GM18519 (cell line): ENCODE measurements around the gene SMG1.
"Not testable (repeated sequence)": the region's sequence is repeated elsewhere in the genome, so short reads cannot be mapped to it uniquely, and the experiment has no call there.

Experiments
- ATAC-seq: cut with Tn5 transposase; IDR thresholded peaks from one replicate; pipeline ENCODE4 v1.9.1; 2021; ENCODE audit warnings: mild to moderate bottlenecking, moderate library complexity; ENCODE audit not compliant: unreplicated experiment, low FRiP score

SMG1 gene

DNA sequence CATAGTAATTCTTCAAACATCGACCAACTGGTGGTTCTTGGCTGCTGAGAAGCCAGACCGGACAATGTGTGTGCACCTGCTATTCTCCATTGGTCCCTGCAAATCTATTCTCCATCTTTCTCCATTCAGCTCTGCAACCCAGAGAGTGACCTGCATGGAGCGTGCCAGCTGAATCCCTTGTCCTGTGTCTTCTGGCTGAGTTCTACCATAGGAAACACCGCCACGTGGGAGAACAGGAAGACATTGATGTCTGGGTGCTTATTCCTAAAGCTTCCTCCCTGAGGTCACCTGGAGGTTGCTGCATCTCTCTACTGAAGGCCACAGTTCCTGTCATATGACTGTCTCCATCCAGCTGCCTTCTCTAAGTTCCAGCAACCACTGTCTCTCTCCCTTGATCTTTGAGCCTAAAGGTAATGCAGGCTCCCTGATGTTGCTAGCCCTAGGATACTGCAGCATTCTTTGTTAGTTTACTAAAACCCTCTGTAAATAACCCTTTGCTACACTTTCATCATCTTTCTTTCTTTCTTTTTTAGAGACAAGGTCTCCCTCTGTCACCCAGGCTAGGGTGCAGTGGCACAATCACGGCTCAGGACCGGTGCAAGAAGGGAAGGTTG is 10.6 kb upstream of the SMG1 start:
- ATAC-seq = no peak

DNA sequence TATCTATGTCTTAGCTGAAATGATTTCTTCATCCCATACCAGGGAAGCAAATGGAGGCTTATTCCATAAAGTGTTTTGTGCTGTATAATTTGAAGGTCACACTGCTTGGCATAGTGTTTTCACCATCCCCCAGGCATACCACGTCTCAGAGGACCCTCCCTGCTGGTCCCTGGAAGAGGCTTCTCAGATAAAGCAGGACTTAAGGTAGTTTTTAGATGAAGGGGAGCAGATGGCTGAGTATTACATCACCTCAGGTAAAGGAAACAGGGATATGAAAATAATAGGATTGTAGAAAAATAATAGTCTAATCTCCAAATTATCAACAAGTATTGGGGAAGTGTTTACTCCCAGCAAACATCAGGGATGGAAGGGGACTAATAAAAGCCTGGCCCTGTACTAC is 7.3 kb upstream of the SMG1 start:
- no peak for ATAC-seq

DNA sequence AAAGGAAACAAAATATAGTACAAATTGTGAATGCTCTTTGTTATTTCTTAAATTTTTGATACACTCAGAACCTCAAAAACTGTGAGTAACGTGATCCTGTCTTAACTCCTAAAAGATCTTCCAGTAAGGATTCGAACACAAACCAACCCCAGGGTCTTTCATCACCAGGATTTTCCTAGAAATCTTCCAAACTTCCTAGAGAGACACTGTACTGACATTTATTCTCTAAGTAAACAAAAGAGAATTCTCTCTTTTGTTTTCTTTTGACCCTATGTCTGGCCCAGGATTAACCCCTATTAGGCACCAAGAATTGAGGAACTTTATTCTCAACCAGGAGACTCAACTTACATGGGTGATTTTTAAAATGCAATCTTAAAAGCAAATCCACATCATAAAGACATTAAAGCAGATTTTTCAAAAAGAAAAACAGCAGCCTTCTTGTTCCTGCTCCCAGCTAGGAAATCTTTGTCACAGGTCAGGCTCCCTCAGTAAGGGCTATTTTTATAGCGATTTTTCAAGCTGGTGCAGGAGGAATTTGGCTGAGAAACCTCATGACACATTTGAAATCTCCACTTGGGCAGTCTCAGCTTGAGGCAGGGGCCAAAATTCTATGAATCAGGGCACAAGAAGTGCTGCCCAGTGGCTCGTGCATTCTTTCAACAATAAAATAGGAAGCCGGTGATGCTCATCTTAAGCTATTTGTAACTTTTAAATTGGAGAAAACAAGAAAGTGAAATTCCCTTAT is 6.2 kb upstream of the SMG1 start:
- ATAC-seq = no peak

DNA sequence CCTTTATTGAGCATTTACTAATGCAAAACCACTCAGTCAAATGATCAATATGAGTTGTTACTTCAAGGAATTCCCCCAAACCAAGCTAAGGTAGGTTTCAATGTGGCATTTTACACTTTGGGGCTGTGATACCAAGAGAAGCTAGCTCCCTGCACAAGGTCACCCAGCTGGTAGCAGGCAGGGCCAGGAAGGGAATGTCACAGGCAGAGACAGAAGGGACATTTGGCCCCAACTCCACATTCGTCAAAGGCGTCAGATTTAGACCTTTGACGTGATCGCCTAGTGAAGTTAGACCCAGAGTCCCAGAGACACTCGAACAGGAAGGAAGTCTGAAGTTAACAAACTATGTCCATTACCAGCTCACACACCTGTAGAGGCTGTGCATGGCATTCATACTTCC is 5.5 kb upstream of the SMG1 start:
- no peak for ATAC-seq

DNA sequence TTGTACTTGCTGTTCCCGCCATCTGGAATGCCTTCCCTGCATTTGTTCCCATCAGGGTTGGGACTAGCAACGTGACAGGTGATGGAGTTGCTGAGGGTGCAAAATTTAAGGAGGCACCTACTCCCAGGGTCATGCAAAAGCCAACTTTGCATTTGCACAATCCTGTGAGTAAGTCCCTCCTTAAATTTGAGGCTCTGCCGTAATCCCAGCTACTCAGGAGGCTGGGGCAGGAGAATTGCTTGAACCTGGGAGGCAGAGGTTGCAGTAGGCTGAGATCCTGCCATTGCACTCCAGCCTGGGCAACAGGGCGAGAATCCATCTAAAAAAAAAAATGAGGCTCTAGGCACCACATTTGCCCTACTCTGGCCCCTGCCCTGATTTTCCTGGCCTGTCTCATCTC is 3.9 kb upstream of the SMG1 start:
- not testable (repeated sequence) for ATAC-seq

DNA sequence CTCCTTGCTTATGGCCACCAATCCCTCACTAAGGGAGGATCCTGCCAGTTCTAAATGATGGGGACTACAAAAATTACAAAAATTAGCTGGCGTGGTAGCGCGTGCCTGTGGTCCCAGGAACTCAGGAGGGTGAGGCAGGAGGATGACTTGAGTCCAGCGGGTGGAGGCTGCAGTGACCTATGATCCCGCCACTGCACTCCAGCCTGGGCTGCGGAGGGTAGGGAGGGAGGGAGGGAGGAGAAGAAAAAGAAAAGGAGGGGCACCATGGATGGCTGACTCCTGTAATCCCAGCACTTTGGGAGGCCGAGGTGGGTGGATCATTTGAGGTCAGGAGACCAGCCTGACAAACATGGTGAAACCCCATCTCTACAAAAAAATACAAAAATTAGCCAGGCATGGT is 1.9 kb upstream of the SMG1 start:
- not testable (repeated sequence) for ATAC-seq

DNA sequence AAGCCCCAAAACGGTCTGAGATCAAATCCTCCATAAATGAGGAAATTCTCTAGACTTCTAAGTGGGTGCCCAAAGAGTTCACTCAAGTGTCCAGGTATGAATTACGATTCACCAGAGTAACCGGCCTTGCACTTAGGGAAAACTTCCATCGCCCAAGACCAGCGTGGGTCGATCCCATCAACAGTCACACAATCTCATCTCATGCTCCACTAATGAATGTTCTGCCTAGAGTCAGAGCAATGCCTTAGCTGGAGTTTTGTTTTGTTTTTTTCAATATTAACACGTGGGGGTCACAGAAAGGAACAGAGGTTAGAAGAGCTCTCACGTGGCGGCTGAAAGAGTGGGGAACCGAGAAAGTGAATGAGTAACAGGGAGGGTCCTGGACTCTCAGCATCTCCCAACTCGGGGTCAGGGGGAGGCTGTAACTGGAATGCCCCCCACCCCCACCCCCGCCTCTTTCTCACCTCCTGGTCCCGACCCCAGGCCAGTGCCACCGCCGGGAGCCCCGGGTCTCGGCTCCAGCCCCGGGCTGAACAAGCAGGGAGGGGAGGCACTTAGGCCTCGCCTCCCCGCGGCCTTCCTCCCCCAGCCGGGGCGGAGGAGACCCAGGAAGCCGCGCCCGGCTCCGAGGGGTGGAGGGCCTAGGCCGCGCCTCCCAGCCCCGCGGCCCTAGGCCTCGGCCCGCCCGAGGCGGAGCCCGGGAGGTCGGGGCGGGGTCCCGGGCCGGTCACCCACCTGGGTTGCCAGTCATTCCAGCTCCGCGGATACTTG is 808 bp downstream of the SMG1 start:
- ATAC-seq = peak; percentile 22

DNA sequence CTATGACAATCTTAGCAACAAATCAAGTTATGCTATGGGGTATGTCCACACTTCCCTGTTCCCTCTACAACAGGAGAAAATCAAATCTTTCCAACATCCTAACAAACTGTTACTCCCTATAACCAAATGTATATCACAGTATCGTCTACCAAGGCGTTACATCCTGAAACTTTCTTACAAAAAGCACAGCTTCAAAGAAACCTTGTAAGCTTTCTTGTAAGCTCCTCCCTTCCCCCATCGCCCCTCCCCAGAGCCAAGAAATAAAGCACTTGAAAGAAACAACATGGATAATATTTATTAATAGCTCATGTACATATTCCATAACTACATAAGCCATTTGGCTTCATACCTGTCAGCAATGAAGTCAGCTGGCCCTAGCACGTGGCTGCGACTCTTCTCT is 2.3 kb downstream of the SMG1 start:
- not testable (repeated sequence) for ATAC-seq

DNA sequence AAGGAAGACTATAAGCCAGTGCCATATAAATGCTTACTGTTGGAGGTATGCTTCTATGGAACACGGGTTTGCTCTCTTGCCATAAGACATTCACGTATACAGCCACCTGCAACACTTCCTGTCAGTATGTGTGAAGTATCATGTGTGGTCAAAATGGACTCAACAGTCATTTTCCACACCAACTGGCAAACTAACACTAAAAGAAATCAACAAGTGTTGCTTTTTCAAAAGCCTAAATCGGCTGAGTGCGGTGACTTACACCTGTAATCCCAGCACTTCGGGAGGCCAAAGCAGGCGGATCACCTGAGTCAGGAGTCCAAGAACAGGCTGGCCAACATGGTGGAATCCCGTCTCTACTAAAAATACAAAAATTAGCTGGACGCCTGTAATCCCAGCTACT is 3.1 kb downstream of the SMG1 start:
- not testable (repeated sequence) for ATAC-seq

DNA sequence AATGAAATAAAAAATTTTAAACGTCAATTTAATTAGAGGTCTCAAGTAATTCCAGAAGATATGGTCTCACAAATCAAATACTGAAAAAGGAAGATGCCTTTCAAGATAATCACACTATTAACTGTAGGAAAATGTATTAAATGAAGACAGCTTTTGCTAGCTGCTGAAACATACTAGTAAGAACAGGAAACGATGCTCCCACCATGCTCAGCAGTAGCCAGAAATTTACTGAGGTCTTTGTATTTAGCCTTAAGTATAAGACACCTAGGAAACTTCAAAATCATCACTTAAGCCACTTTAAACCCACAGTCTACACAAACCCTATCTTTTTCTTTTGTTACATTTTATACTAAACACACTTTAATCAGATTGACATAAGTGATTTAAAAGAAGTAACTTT is 16.6 kb downstream of the SMG1 start:
- ATAC-seq = not testable (repeated sequence)

DNA sequence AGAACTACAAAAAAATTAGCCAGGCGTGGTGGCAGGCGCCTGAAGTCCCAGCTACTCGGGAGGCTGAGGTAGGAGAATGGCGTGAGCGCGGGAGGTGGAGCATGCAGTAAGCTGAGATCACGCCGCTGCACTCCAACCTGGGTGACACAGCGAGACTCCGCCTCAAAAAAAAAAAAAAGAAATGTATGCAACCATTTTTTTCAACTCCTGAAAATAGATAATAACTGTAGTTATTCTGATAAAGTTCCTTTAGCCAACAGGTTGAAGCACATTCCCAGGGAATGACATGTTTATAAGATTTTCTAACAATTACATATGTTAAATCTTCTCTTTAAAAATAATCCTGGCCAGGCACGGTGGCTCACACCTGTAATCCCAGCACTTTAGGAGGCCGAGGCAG is 17.5 kb downstream of the SMG1 start:
- ATAC-seq = not testable (repeated sequence)

DNA sequence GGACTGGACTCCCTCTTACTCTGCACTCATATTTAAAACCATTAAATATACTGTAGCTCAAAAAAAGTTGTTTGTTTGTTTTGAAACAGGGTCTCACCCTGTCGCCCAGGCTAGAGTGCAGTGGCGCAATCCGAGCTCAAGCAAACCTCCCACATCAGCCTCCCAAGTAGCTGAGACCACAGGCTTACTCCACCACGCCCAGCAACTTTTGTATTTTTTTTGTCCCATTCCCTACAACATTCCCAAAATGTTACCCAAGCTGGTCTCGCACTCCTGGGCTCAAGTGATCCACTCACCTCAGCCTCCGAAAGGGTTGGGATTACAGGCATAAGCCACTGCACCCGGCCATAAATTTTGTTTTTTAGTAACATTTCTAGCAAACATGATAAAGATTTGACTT is 23.4 kb downstream of the SMG1 start:
- not testable (repeated sequence) for ATAC-seq

DNA sequence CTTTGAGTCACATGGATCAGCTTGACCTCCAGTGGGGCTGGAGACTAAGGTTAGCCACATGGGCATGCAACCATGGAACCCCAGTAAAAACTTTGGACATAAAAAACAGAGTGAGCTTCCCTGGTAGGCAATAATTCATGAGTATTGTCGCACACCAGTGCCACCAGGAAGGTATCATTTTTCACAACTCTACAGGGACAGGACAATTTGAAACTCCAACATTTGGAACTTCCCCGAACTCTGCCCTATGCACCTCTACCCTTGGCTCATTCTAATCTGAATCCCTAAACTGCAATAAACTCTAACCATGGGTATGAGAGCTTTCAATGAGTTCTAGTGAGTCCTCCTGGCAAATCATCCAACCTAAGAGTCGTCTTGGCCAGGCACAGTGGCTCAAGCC is 24.2 kb downstream of the SMG1 start:
- not testable (repeated sequence) for ATAC-seq

DNA sequence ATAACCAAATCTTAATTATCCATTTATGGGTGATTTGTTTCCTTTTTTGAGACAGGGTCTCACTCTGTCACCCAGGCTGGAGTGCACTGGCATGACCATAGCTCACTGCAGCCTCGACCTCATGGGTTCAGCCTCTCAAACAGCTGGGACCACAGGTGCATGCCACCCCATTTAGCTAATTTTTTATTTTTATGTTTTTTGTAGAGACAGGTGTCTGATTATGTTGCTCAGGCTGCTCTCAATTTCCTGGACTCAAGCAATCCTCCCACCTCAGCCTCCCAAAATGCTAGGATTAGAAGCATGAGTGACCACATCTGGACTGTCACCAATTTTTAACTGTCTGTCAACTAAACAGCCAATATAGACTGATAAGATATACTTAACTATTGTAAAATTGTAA is 25.0 kb downstream of the SMG1 start:
- ATAC-seq = not testable (repeated sequence)

DNA sequence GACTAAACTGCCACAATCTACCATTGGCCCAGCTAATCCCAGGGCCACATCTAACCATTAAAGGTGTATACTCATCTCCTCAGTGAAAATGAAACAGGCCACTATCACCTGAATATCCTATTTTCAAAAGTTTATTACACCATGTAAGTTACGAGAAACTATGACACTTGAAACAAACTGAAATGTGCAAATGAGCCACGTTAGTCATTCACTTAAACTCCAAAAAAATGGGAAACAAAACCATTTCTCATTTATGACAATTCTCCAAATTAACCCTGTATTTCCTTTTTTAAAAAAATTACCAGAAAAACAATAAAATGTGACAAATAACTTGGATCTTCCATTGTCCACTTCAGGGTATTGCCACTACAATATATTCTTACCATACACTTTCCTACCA is 41.8 kb downstream of the SMG1 start:
- not testable (repeated sequence) for ATAC-seq

DNA sequence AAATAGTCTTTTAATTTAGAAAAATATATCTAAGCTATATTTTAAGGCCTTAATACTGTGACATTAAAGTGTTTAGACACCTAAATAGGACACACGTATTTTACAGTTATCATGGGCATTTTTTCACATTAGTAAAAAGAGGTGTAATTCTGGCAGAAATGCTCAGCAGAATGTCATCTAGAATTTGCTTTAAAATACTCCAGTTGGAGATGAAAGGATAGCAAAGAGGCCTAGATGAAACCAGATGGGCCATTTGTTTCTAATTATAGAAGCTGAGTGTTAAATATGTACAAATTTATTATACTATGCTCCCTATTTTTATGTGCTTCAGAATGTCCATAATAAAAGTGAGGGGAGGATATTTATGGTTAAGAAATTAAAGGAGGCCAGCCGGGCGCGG is 48.5 kb downstream of the SMG1 start:
- not testable (repeated sequence) for ATAC-seq

DNA sequence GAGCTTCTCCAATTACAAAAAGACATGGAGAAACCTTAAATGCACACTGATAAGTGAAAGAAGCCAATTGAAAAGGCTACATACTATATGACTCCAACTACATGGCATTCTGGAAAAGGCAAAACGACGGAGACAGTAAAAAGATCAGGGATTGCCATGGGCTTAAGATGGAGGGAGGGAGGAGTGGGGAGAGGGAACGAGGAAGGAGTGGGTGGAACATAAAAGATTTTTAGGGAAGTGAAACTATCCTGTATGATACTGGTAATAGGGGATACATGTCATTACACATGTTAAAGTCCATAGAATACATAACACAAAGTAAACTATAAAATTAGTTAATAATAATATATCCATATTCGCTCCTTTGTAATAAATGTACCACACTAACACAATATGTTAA is 48.9 kb downstream of the SMG1 start:
- not testable (repeated sequence) for ATAC-seq

DNA sequence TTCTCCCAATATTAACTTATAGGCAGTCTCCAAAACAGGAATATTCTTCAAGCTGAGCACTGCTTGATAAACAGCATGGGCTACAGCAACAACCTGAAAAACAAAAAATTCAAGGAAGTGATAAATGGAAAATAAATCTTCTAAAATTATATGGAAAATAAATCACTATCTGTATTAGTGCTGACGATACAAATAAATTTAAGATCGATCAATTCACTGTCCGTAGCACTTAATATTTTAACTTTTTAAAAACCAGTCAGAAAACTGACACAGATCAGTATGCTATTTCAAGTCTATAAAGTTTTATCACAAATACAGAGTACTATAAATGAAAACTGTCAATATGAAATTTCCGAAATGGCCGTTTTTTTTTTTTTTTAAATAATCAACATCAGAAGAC is 49.9 kb downstream of the SMG1 start:
- ATAC-seq = not testable (repeated sequence)

DNA sequence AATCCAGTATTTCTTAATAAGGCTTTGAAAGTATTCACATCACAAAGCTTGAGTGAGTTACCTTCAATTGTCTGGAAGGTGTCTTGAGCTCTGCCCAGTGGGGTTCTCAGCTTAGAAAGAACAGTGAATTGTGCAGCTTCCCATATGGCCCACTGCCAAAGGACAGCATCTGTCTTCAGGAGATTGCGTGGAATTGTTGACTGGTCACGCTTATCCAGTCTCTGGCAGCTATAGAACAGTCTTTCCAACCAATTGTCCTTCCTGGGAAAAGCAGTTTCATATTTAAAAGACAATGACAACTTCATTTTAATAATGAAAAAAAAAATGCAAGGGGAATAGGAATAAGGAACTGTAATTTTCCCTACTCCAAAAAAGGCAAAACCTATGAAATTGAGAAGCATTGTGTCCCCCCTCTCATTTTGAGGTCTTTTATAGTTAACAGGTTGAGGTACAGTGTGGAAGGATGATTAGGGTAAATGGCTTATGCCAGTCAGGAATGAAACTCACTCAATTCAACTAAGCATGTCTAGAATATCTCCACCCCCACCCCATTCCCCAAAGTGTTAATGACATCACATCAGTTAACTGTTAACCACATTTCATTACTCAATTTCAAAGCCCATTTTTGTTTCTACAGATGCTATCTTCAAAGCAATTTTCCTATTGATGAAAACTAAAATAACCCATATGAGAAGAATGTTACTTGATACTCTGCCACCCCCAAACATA is 57.0 kb downstream of the SMG1 start:
- not testable (repeated sequence) for ATAC-seq

DNA sequence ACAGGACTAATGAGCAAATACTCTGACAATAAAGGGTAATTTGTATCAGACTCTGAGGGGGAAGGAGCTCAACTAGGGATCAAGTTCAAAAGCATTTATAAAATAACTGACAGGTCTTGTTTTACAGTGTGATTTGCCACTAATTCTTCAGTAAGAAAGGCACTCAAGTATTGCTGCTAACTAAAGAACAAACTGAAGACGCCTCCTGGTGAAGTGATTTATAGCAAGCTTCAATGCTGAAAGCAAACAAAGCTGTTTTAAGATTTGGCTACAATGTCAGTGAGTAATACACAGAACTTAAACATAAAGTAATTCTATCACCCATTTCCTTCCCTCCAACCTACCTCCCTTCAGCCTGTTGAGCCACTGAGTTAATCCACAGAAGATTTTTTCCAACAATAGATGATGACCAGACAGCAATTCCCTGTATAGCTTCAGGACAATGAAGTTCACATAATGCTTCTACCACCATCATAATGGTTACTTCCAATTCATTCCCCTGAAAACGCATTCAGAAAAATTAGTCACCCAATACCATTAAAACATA is 59.9 kb downstream of the SMG1 start:
- not testable (repeated sequence) for ATAC-seq

DNA sequence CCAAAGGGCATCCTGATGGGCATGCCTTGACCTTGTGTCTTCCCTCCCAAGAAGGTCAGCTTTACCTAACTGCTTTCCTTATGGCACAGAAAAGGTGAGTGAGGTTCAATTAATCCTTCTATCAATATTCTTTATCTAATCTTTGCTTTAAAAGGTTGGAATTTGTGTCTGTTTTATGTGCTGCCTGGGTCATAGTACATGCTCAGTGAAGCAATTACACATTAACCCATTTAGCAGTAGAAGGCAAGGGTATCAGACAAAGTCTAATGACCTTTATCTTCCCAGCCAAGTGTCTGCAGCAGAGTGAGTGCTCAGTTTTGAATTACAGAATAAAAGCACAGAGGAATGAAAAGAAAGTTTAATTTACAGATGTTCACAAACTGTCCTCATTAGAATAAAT is 63.3 kb downstream of the SMG1 start:
- not testable (repeated sequence) for ATAC-seq
